Thoracic aorta (tissue), 2 donors: ENCODE data around the gene PDE4B. TPM values are rescaled to one million over a fixed set of nuclear protein-coding genes. Genes with fewer than 3 reads are reported as not detected.

Source experiments
- ATAC-seq: fragments of 150-250 bp; one replicate; pipeline ENCODE4 v1.8.0; 2017; ENCODE audit warnings: low read depth; ENCODE audit not compliant: insufficient number of reproducible peaks, low FRiP score
- DNase-seq: peaks from one replicate; pipeline ENCODE4 v3.0.0-alpha.2; 2020; ENCODE audit warnings: low spot score
- H3K27ac ChIP-seq, 2 donors: fragments of 200-600 bp; sonication (generic); 1 replicate in 1 of 2; 2 replicates in 1 of 2; pipeline ENCODE4 v1.5.1; 2016; ENCODE audit warnings: mild to moderate bottlenecking in 2 of 2, moderate library complexity in 2 of 2
- H3K27me3 ChIP-seq: fragments of 200-600 bp; sonication (generic); replicated peaks from 2 replicates; pipeline ENCODE4 v1.6.0; 2016; ENCODE audit warnings: mild to moderate bottlenecking; ENCODE audit not compliant: insufficient read depth
- H3K36me3 ChIP-seq: fragments of 200-600 bp; sonication (generic); one replicate; pipeline ENCODE4 v1.5.1; 2016
- H3K4me1 ChIP-seq, 2 donors: fragments of 200-600 bp; sonication (generic); 1 replicate in 1 of 2; 2 replicates in 1 of 2; pipeline versions ENCODE4 v1.5.1 to v1.6.0; 2016; ENCODE audit warnings: low read depth in 2 of 2, mild to moderate bottlenecking in 1 of 2; ENCODE audit not compliant: control insufficient read depth in 1 of 2
- H3K4me3 ChIP-seq: fragments of 200-600 bp; sonication (generic); 2 replicates; pipeline ENCODE4 v1.5.1; 2016; ENCODE audit warnings: mild to moderate bottlenecking
- H3K9me3 ChIP-seq: fragments of 200-600 bp; sonication (generic); 2 replicates; pipeline ENCODE4 v1.5.1; 2016
- CTCF ChIP-seq: fragments of 200-600 bp; sonication (generic); IDR thresholded peaks from one replicate; pipeline ENCODE4 v1.5.1; 2019; ENCODE audit warnings: antibody characterized with exemption
- total RNA-seq, 2 donors: library from RNA; depleted of rRNA; stranded (reverse); fragments of >200 nt; gene quantifications; one replicate each; pipeline versions ENCODE4 v1.1.0 to v1.2.3, GENCODE V29; 2016

The PDE4B gene
- total RNA-seq, 2 donors from 2014 or later, result 29.0 to 42.4 TPM

- no peak for TF ChIP-seq CTCF
- DNase-seq (no peak), ATAC-seq (no peak)
- H3K4me3 ChIP-seq, result no peak overlapping the region
- H3K4me1 ChIP-seq, result peaks cover 0 to 5% of the 10 kb centered on the region in 2 donors
- H3K27ac ChIP-seq, result no peak overlapping the region
- no peaks in the 10 kb centered on the region for H3K36me3 ChIP-seq
- no peaks in the 10 kb centered on the region for H3K27me3 ChIP-seq
- no peaks in the 10 kb centered on the region for H3K9me3 ChIP-seq
Measured at GRCh38 chr1:66288048-66288447, 495.4 kb downstream of the PDE4B start.

GRCh38 chr1:66290761-66291530 is 498.3 kb downstream of the PDE4B start:
- TF ChIP-seq CTCF, result no peak
- ATAC-seq, result no peak

GRCh38 chr1:66291531-66291864 is 498.8 kb downstream of the PDE4B start:
- no peak overlapping the region for H3K27ac ChIP-seq
- DNase-seq, result no peak
- TF ChIP-seq CTCF, result no peak
- peaks cover 4% of the 10 kb centered on the region in 2 donors for H3K4me1 ChIP-seq
- ATAC-seq, result no peak
- H3K9me3 ChIP-seq, result no peaks in the 10 kb centered on the region
- no peaks in the 10 kb centered on the region for H3K27me3 ChIP-seq
- no peaks in the 10 kb centered on the region for H3K36me3 ChIP-seq
- no peak overlapping the region for H3K4me3 ChIP-seq

More at GRCh38 chr1:66290761-66291530, 498.3 kb downstream of the PDE4B start:
- no peak for DNase-seq
- no peak overlapping the region for H3K27ac ChIP-seq
- H3K9me3 ChIP-seq, result no peaks in the 10 kb centered on the region
- no peak overlapping the region for H3K4me3 ChIP-seq
- H3K4me1 ChIP-seq, result peaks cover 4 to 5% of the 10 kb centered on the region in 2 donors
- H3K36me3 ChIP-seq, result no peaks in the 10 kb centered on the region
- H3K27me3 ChIP-seq, result no peaks in the 10 kb centered on the region

- H3K4me3 ChIP-seq, result no peak overlapping the region
- H3K4me1 ChIP-seq, result peaks cover 0 to 4% of the 10 kb centered on the region in 2 donors
- H3K27me3 ChIP-seq, result no peaks in the 10 kb centered on the region
- H3K9me3 ChIP-seq, result no peaks in the 10 kb centered on the region
- no peak overlapping the region for H3K27ac ChIP-seq
- no peaks in the 10 kb centered on the region for H3K36me3 ChIP-seq
- ATAC-seq (no peak), DNase-seq (no peak)
- TF ChIP-seq CTCF, result no peak
Measured at GRCh38 chr1:66292305-66292704, 499.6 kb downstream of the PDE4B start.

- ATAC-seq (no peak), DNase-seq (no peak)
- Histone ChIP-seq H3K9me3 (no peaks in the 10 kb centered on the region), H3K27me3 (no peaks in the 10 kb centered on the region), H3K36me3 (no peaks in the 10 kb centered on the region), H3K4me3 (no peak overlapping the region), H3K27ac (no peak overlapping the region), H3K4me1 (peaks cover 0 to 4% of the 10 kb centered on the region in 2 donors)
- no peak for TF ChIP-seq CTCF
Measured at GRCh38 chr1:66292944-66293343, 500.2 kb downstream of the PDE4B start.
